Lung (tissue), 12 donors: ENCODE measurements around the gene RASSF5. TPM values are rescaled to one million over a fixed set of nuclear protein-coding genes. Genes with fewer than 3 reads are reported as not detected.

Source experiments
- ATAC-seq: fragments of 200-7000 bp; cut with Tn5 transposase; one replicate; pipeline ENCODE4 v1.9.1; 2020; ENCODE audit warnings: moderate number of reproducible peaks; ENCODE audit not compliant: insufficient read depth, low FRiP score
- DNase-seq, 3 donors: peaks; one replicate each; pipeline ENCODE4 v3.0.0-alpha.2; 2013 to 2017
- H3K27ac ChIP-seq, 2 donors: one replicate each; pipeline ENCODE4 v1.5.1; 2013; ENCODE audit warnings: mild to moderate bottlenecking in 2 of 2, moderate library complexity in 2 of 2, control low read depth in 1 of 2, inconsistent platforms in 1 of 2, low read depth in 1 of 2, low read length in 1 of 2
- H3K27me3 ChIP-seq, 3 donors: one replicate each; pipeline ENCODE4 v1.5.1; 2013; ENCODE audit warnings: low read length in 2 of 3; ENCODE audit not compliant: control insufficient read depth in 3 of 3, insufficient read depth in 3 of 3
- H3K36me3 ChIP-seq, 4 donors: one replicate each; pipeline ENCODE4 v1.5.1; 2013; ENCODE audit warnings: low read length in 4 of 4, mild to moderate bottlenecking in 1 of 4, moderate library complexity in 1 of 4; ENCODE audit not compliant: control insufficient read depth in 4 of 4, insufficient read depth in 4 of 4
- H3K4me1 ChIP-seq, 5 donors: one replicate each; pipeline ENCODE4 v1.5.1; 2013; ENCODE audit warnings: low read length in 5 of 5, mild to moderate bottlenecking in 2 of 5, moderate library complexity in 1 of 5; ENCODE audit not compliant: control insufficient read depth in 5 of 5, insufficient read depth in 5 of 5
- H3K4me3 ChIP-seq: one replicate; pipeline ENCODE4 v1.5.1; 2013; ENCODE audit warnings: mild to moderate bottlenecking, control low read depth, moderate library complexity
- H3K9ac ChIP-seq, 2 donors: one replicate each; pipeline ENCODE4 v1.5.1; 2013; ENCODE audit warnings: low read length in 2 of 2, control low read depth in 1 of 2; ENCODE audit not compliant: insufficient read depth in 1 of 2
- H3K9me3 ChIP-seq, 4 donors: one replicate each; pipeline ENCODE4 v1.5.1; 2013; ENCODE audit warnings: low read length in 3 of 4, mild to moderate bottlenecking in 1 of 4, moderate library complexity in 1 of 4; ENCODE audit not compliant: control insufficient read depth in 4 of 4, insufficient read depth in 3 of 4
- whole genome bisulfite sequencing, 2 donors: extraction: QIAGEN DNeasy Blood & Tissue Kit; methylation state at CpG; one replicate each; pipeline ENCODE4 v1.1.7; 2013; 5-methylcytosine and 5-hydroxymethylcytosine counted together
- polyA plus RNA-seq, 2 donors: library from polyadenylated mRNA; stranded (reverse); fragments of 200-250 nt; gene quantifications; one replicate each; pipeline ENCODE4 v1.2.1, GENCODE V29; 2013
- total RNA-seq, 2 donors: library from RNA; depleted of rRNA in 1 of 2; stranded (reverse); fragments of >200 nt in 1 of 2; gene quantifications; one replicate each; pipeline ENCODE4 v1.2.1, GENCODE V29; 2014 to 2021
- TF ChIP-seq, protein P1 (sequence below): IDR thresholded peaks from 2 replicates; pipeline ENCODE4 v1.5.1; 2012; ENCODE audit warnings: mild to moderate bottlenecking; ENCODE audit errors: control extremely low read depth, extremely low read depth
- donor health status: control.
- donor health status: control.
- donor health status: Bipolar disorder and iron deficiency.
- donor health status: healthy.
- donor health status: DM: yes; HTN: yes; CAD: no.

RASSF5 gene
- total and polyA plus RNA-seq, 4 donors: 10.3 to 38.2 (median 30.7) TPM

- no peaks in the 10 kb centered on the region for H3K27me3 ChIP-seq
- ATAC-seq (no peak), DNase-seq (no peak)
- no peaks in the 10 kb centered on the region for H3K36me3 ChIP-seq
- peaks cover 0 to under 1% (median 0%) of the 10 kb centered on the region in 5 donors for H3K4me1 ChIP-seq
- no peak overlapping the region for H3K4me3 ChIP-seq
- 92 to 94% methylated on average over 3 of the region's 3 CpGs for WGBS, 2 donors
- H3K9me3 ChIP-seq: no peaks in the 10 kb centered on the region
- TF ChIP-seq, protein P1, sequence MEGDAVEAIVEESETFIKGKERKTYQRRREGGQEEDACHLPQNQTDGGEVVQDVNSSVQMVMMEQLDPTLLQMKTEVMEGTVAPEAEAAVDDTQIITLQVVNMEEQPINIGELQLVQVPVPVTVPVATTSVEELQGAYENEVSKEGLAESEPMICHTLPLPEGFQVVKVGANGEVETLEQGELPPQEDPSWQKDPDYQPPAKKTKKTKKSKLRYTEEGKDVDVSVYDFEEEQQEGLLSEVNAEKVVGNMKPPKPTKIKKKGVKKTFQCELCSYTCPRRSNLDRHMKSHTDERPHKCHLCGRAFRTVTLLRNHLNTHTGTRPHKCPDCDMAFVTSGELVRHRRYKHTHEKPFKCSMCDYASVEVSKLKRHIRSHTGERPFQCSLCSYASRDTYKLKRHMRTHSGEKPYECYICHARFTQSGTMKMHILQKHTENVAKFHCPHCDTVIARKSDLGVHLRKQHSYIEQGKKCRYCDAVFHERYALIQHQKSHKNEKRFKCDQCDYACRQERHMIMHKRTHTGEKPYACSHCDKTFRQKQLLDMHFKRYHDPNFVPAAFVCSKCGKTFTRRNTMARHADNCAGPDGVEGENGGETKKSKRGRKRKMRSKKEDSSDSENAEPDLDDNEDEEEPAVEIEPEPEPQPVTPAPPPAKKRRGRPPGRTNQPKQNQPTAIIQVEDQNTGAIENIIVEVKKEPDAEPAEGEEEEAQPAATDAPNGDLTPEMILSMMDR: no peak
- H3K9ac ChIP-seq: no peak overlapping the region
- H3K27ac ChIP-seq: no peak overlapping the region
Measured at GRCh38 chr1:206534552-206534951, 27.2 kb downstream of the RASSF5 start.

DNA sequence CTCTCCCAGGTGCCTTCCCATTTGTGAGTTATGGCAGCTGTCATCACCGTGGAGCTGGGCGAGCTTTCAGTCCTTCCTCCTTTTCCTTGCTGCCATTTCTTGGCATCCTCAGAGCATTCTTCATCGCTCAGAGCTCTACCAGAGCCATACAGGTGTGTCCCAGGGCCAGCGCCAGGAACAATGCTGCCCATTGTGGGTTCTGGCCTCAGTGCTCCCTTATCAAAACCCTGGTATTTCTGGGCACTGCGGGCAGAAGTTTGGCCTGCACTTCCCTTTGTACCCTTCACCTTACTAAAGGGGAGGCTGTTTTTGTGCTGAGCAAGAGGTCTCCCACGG is 28.5 kb downstream of the RASSF5 start:
- Histone ChIP-seq H3K9ac (no peak overlapping the region), H3K36me3 (no peaks in the 10 kb centered on the region), H3K27me3 (no peaks in the 10 kb centered on the region), H3K9me3 (no peaks in the 10 kb centered on the region), H3K27ac (no peak overlapping the region), H3K4me1 (peaks cover 0 to 10% (median 0%) of the 10 kb centered on the region in 5 donors), H3K4me3 (no peak overlapping the region)
- whole genome bisulfite sequencing, 2 donors: 71 to 72% methylated on average over 6 of the region's 6 CpGs
- DNase-seq: no peak
- no peak for ATAC-seq
- TF ChIP-seq, protein P1: no peak

GRCh38 chr1:206537141-206537540 is 29.8 kb downstream of the RASSF5 start:
- H3K4me1 ChIP-seq: peaks cover 0 to 10% (median 0%) of the 10 kb centered on the region in 5 donors
- ATAC-seq: no peak
- WGBS, 2 donors: 73 to 85% methylated on average over 4 of the region's 4 CpGs

More at GRCh38 chr1:206537141-206537540, 29.8 kb downstream of the RASSF5 start:
- Histone ChIP-seq H3K9ac (no peak overlapping the region), H3K27me3 (no peaks in the 10 kb centered on the region), H3K27ac (no peak overlapping the region), H3K4me3 (no peak overlapping the region), H3K9me3 (no peaks in the 10 kb centered on the region), H3K36me3 (no peaks in the 10 kb centered on the region)
- DNase-seq: no peak
- TF ChIP-seq, protein P1: no peak
